OCI-LY7 (cell line): ENCODE data around the gene FMO4. TPM values are rescaled to one million over a fixed set of nuclear protein-coding genes. Genes with fewer than 3 reads are reported as not detected.
"Not testable (repeated sequence)": the region's sequence is repeated elsewhere in the genome, so short reads cannot be mapped to it uniquely, and the experiment has no call there.

Source experiments
- BruUV-seq: library from RNA; stranded (reverse); fragments of 400-500 nt; replicated peaks from 2 replicates; lab custom pipeline; 2021; lab: Mats Ljungman, UMichigan
- CTCF ChIA-PET: fragments of 300-600 bp; sonication (Branson Sonifier 250); formaldehyde crosslinking; loops from one replicate; lab custom pipeline; 2022; ENCODE audit warnings: antibody characterized with exemption; ENCODE audit not compliant: unreplicated experiment; lab: Charles Lee
- POLR2A ChIA-PET: fragments of 300-600 bp; sonication (Branson Sonifier 250); formaldehyde crosslinking; loops from one replicate; lab custom pipeline; 2022; ENCODE audit warnings: antibody characterized with exemption; lab: Charles Lee
- DNase-seq: peaks from one replicate; pipeline ENCODE4 v3.0.0-alpha.2; 2015; ENCODE audit warnings: low spot score
- H2AFZ ChIP-seq: fragments of 200-600 bp; sonication (generic), shearing (Covaris generic); 2 replicates; pipeline ENCODE4 v1.6.1; 2014; ENCODE audit warnings: mild to moderate bottlenecking, antibody characterized with exemption, low read length, moderate library complexity
- H3K27ac ChIP-seq: fragments of 200-600 bp; sonication (generic); 2 replicates; pipeline ENCODE4 v1.5.1; 2014; ENCODE audit warnings: mixed run types, low read depth, mild to moderate bottlenecking, moderate library complexity, low read length, inconsistent platforms; ENCODE audit not compliant: poor library complexity, severe bottlenecking
- H3K36me3 ChIP-seq: fragments of 200-600 bp; sonication (generic); 2 replicates; pipeline ENCODE4 v1.6.1; 2014; ENCODE audit warnings: mild to moderate bottlenecking, antibody characterized with exemption, low read length, moderate library complexity, mixed read lengths; ENCODE audit not compliant: insufficient read depth
- H3K4me1 ChIP-seq: fragments of 200-600 bp; sonication (generic); 2 replicates; pipeline ENCODE4 v1.5.1; 2014; ENCODE audit warnings: mild to moderate bottlenecking, low read length; ENCODE audit not compliant: insufficient read depth, poor library complexity, severe bottlenecking
- H3K4me2 ChIP-seq: fragments of 200-600 bp; sonication (generic); 2 replicates; pipeline ENCODE4 v1.6.1; 2014; ENCODE audit warnings: mild to moderate bottlenecking, low read length
- H3K4me3 ChIP-seq: fragments of 200-600 bp; sonication (generic); 2 replicates; pipeline ENCODE4 v1.5.1; 2014; ENCODE audit warnings: mild to moderate bottlenecking, low read depth, low read length; ENCODE audit not compliant: poor library complexity, severe bottlenecking
- H3K79me2 ChIP-seq: fragments of 200-600 bp; sonication (generic); 2 replicates; pipeline ENCODE4 v1.6.1; 2016; ENCODE audit warnings: low read depth, mild to moderate bottlenecking, low read length, moderate library complexity, mixed read lengths; ENCODE audit not compliant: insufficient read depth
- H3K9me2 ChIP-seq: fragments of 200-600 bp; sonication (generic); 2 replicates; pipeline ENCODE4 v1.6.1; 2016; ENCODE audit warnings: mild to moderate bottlenecking, low read length, mixed read lengths; ENCODE audit not compliant: insufficient read depth
- H3K9me3 ChIP-seq: fragments of 200-600 bp; sonication (generic); 2 replicates; pipeline ENCODE4 v1.6.1; 2014; ENCODE audit warnings: mild to moderate bottlenecking, mixed run types, low read length, mixed read lengths
- H4K20me1 ChIP-seq: fragments of 200-600 bp; sonication (generic); 2 replicates; pipeline ENCODE4 v1.6.1; 2014; ENCODE audit warnings: mild to moderate bottlenecking, antibody characterized with exemption, low read length, moderate library complexity, mixed read lengths; ENCODE audit not compliant: insufficient read depth
- EZH2phosphoT487 ChIP-seq: fragments of 200-600 bp; sonication (generic); IDR thresholded peaks from 2 replicates; pipeline ENCODE4 v1.6.1; 2018; ENCODE audit warnings: low read depth, borderline replicate concordance, mild to moderate bottlenecking, mixed run types, antibody characterized with exemption, low read length, moderate library complexity, mixed read lengths
- intact Hi-C: fragments of 100-400 bp; cut with micrococcal nuclease; formaldehyde crosslinking; loops from one replicate; pipeline ENCODE4 v1.10.0; 2022; ENCODE audit not compliant: unreplicated experiment
- total RNA-seq, 2 experiments: library from RNA; depleted of rRNA in 1 of 2; stranded (reverse); fragments of >200 nt in 1 of 2; shearing (Covaris generic) in 1 of 2; gene quantifications; 2 replicates each; pipeline ENCODE4 v1.2.3, GENCODE V29; 2014 to 2022
- TF ChIP-seq, protein P1 (sequence below): fragments of 200-600 bp; sonication (generic); conservative IDR thresholded peaks from 2 replicates; pipeline ENCODE4 v1.5.1; 2014; ENCODE audit warnings: mild to moderate bottlenecking, antibody characterized with exemption, low read length, moderate library complexity, mixed read lengths

Gene FMO4
- total RNA-seq, 2 experiments from 2014 or later = 4.0 to 4.8 TPM

DNA sequence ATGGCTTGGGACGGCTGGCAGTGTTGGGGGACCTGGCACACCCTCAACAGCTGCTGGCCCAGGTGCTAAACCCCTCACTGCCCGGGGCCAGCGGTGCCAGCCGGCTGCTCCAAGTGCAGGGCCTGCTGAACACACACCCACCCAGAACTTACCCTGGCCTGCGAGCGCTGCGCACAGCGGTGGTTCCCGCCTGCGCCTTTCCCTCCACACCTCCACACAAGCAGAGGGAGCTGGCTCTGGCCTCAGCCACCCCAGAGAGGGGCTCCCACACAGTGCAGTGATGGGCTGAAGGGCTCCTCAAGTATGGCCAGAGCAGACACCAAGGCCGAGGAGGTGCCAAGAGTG lies 67.9 kb downstream of the FMO4 start:
- no peak for TF ChIP-seq EZH2phosphoT487
- TF ChIP-seq, protein P1, sequence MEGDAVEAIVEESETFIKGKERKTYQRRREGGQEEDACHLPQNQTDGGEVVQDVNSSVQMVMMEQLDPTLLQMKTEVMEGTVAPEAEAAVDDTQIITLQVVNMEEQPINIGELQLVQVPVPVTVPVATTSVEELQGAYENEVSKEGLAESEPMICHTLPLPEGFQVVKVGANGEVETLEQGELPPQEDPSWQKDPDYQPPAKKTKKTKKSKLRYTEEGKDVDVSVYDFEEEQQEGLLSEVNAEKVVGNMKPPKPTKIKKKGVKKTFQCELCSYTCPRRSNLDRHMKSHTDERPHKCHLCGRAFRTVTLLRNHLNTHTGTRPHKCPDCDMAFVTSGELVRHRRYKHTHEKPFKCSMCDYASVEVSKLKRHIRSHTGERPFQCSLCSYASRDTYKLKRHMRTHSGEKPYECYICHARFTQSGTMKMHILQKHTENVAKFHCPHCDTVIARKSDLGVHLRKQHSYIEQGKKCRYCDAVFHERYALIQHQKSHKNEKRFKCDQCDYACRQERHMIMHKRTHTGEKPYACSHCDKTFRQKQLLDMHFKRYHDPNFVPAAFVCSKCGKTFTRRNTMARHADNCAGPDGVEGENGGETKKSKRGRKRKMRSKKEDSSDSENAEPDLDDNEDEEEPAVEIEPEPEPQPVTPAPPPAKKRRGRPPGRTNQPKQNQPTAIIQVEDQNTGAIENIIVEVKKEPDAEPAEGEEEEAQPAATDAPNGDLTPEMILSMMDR = no peak
- intact Hi-C loops = no loop called here
- POLR2A ChIA-PET = no interaction called here
- Histone ChIP-seq H3K4me3 (no peak overlapping the region), H3K36me3 (no peaks in the 10 kb centered on the region), H3K79me2 (no peaks in the 10 kb centered on the region), H3K27ac (no peak overlapping the region), H3K9me2 (no peaks in the 10 kb centered on the region), H2AFZ (no peak overlapping the region), H3K9me3 (no peaks in the 10 kb centered on the region), H3K4me2 (no peak overlapping the region), H4K20me1 (no peaks in the 10 kb centered on the region), H3K4me1 (no peaks in the 10 kb centered on the region)
- CTCF ChIA-PET = no interaction called here
- DNase-seq = no peak
- no TSS peak for BruUV-seq

DNA sequence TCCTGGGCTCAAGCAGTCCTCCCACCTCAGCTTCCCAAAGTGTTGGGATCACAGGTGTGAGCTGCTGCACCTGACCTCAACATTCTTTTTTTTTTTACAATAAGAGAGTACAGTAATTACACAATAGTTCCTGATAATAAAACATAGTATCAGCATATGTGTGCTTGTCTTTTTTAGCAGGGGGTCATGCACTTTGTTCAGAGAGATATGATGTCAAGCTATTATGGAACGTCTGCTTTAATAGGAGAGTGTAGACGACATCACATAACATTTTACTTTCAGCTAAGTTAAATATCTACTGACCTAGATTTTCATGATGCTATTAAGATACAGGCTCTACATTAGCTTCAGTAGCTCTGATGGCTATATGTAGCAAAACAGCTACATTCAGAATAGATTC lies 70.5 kb downstream of the FMO4 start:
- BruUV-seq = no TSS peak
- H3K9me3 ChIP-seq = no peaks in the 10 kb centered on the region
- DNase-seq = no peak
- no peaks in the 10 kb centered on the region for H3K36me3 ChIP-seq
- H4K20me1 ChIP-seq = no peaks in the 10 kb centered on the region
- TF ChIP-seq, protein P1 = no peak
- intact Hi-C loops = no loop called here
- no peaks in the 10 kb centered on the region for H3K9me2 ChIP-seq
- no peak overlapping the region for H3K4me2 ChIP-seq
- H3K4me3 ChIP-seq = no peak overlapping the region
- CTCF ChIA-PET = no interaction called here
- POLR2A ChIA-PET = interaction anchor here (0.5 to 0.6 kb wide), 2 partner anchors 378 to 1808 kb away, joined by 4 read pairs; no protein-coding TSS in a partner anchor
- no peak overlapping the region for H3K27ac ChIP-seq
- no peak overlapping the region for H2AFZ ChIP-seq
- H3K79me2 ChIP-seq = no peaks in the 10 kb centered on the region
- no peaks in the 10 kb centered on the region for H3K4me1 ChIP-seq

DNA sequence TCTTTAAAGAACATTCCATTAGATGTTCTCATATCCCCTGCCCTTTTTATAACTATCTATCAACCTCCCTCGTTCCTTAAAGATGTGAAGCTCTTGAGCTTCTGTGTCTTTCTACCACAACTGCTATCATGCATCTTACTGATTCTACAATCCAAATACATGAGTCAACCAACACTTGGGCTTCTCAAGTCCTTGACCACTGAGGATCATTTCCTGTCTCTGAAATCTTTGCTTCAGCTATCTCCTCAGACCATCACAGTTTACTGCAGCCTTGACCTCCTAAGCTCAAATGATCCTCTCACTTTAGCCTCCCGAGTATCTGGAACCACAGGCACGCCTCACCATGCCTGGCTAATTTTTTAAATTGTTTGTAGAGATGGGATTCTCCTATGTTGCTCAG lies 75.2 kb downstream of the FMO4 start:
- no peak for TF ChIP-seq EZH2phosphoT487
- TF ChIP-seq, protein P1 = no peak
- CTCF ChIA-PET = no interaction called here
- no TSS peak for BruUV-seq
- Histone ChIP-seq H2AFZ (no peak overlapping the region), H4K20me1 (no peaks in the 10 kb centered on the region), H3K4me2 (no peak overlapping the region), H3K9me2 (no peaks in the 10 kb centered on the region), H3K27ac (no peak overlapping the region), H3K36me3 (no peaks in the 10 kb centered on the region), H3K4me1 (no peaks in the 10 kb centered on the region), H3K9me3 (no peaks in the 10 kb centered on the region), H3K79me2 (no peaks in the 10 kb centered on the region), H3K4me3 (no peak overlapping the region)
- POLR2A ChIA-PET = no interaction called here
- intact Hi-C loops = no loop called here
- no peak for DNase-seq

DNA sequence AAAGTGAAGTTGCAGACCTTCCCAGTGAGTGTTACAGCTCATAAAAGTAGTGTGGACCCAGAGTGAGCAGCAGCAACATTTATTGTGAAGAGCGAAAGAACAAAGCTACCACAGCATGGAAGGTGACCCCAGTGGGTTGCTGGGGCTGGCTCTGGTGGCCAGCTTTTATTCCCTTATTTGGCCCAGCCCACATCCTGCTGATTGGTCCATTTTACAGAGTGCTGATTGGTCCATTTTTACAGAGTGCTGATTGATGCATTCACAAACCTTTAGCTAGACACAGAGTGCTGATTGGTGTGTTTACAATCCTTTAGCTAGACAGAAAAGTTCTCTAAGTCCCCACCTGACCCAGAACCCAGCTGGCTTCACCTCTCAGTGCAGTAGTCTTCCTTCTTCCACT lies 76.8 kb downstream of the FMO4 start:
- H3K4me1 ChIP-seq, H3K4me3 ChIP-seq, CTCF ChIA-PET, intact Hi-C loops, H3K4me2 ChIP-seq, H3K27ac ChIP-seq, H4K20me1 ChIP-seq, DNase-seq, H3K79me2 ChIP-seq, H3K9me2 ChIP-seq, H3K36me3 ChIP-seq, BruUV-seq, H2AFZ ChIP-seq, H3K9me3 ChIP-seq: not testable (repeated sequence)
- POLR2A ChIA-PET = interaction anchor here (1.1 kb wide), 1 partner anchor 44 kb away, joined by 3 read pairs; no protein-coding TSS in a partner anchor
